H1 (cell line): ENCODE measurements around the gene RUSC2. TPM values are rescaled to one million over a fixed set of nuclear protein-coding genes. Genes with fewer than 3 reads are reported as not detected.

ENCODE experiments used
- CTCF ChIA-PET: fragments of 300-600 bp; sonication (Branson Sonifier 250); formaldehyde crosslinking; loops from one replicate; lab custom pipeline; 2021; ENCODE audit not compliant: partially characterized antibody; lab: Charles Lee
- POLR2A ChIA-PET: fragments of 300-600 bp; sonication (Branson Sonifier 250); formaldehyde crosslinking; loops from one replicate; lab custom pipeline; 2021; ENCODE audit warnings: inconsistent platforms; ENCODE audit not compliant: partially characterized antibody; lab: Charles Lee
- DNase-seq, 2 experiments: peaks; one replicate each; pipeline versions ENCODE4 v3.0.0 to v3.0.0-alpha.2; 2010 to 2022; ENCODE audit warnings: low spot score in 2 of 2, low read depth in 1 of 2, mixed read lengths in 1 of 2
- FAIRE-seq: peaks from 2 replicates; lab custom pipeline; 2011; peaks lifted over from hg19 to GRCh38; lab: Jason Lieb, UNC
- H2AFZ ChIP-seq: 2 replicates; pipeline ENCODE4 v1.8.1; 2012; ENCODE audit warnings: low read length, inconsistent platforms
- H2AK5ac ChIP-seq: 2 replicates; pipeline ENCODE4 v1.6.1; 2013; ENCODE audit warnings: low read depth, low read length
- H2BK120ac ChIP-seq: replicated peaks from 2 replicates; pipeline ENCODE3; 2013; ENCODE audit warnings: low read depth, low read length, inconsistent platforms
- H2BK12ac ChIP-seq: 2 replicates; pipeline ENCODE4 v1.6.1; 2013; ENCODE audit warnings: low read depth, low read length
- H2BK15ac ChIP-seq: 2 replicates; pipeline ENCODE4 v1.6.1; 2013; ENCODE audit warnings: low read length
- H2BK20ac ChIP-seq: 2 replicates; pipeline ENCODE4 v1.6.1; 2013; ENCODE audit warnings: low read length
- H2BK5ac ChIP-seq: 2 replicates; pipeline ENCODE4 v1.6.1; 2013; ENCODE audit warnings: low read depth, low read length
- H3K14ac ChIP-seq: 2 replicates; pipeline ENCODE4 v1.6.1; 2013; ENCODE audit warnings: inconsistent platforms; ENCODE audit not compliant: insufficient read length
- H3K18ac ChIP-seq: 2 replicates; pipeline ENCODE4 v1.6.1; 2013; ENCODE audit warnings: low read length; ENCODE audit errors: extremely low read depth
- H3K23ac ChIP-seq: 2 replicates; pipeline ENCODE4 v1.6.1; 2013; ENCODE audit warnings: inconsistent platforms; ENCODE audit not compliant: insufficient read length
- H3K23me2 ChIP-seq: 2 replicates; pipeline ENCODE4 v1.6.1; 2013; ENCODE audit warnings: low read depth, low read length
- H3K27ac ChIP-seq: 2 replicates; pipeline ENCODE4 v1.6.1; 2011; ENCODE audit warnings: low read depth, low read length, inconsistent platforms
- H3K27me3 ChIP-seq, 4 experiments: replicated peaks in 1 of 4; 1 replicate in 1 of 4; 2 replicates in 3 of 4; pipeline versions ENCODE4 v1.6.1 to v1.8.1; 2011 to 2013; ENCODE audit warnings: low read length in 3 of 4, mild to moderate bottlenecking in 3 of 4, inconsistent platforms in 2 of 4, mixed read lengths in 2 of 4, moderate library complexity in 1 of 4; ENCODE audit not compliant: control insufficient read depth in 3 of 4, insufficient read depth in 3 of 4; ENCODE audit errors: extremely low read depth in 1 of 4
- H3K36me3 ChIP-seq, 4 experiments: 2 replicates each; pipeline versions ENCODE4 v1.6.1 to v1.8.1; 2011 to 2013; ENCODE audit warnings: mild to moderate bottlenecking in 4 of 4, low read length in 3 of 4, moderate library complexity in 2 of 4, control low read depth in 1 of 4, inconsistent platforms in 1 of 4; ENCODE audit not compliant: insufficient read depth in 4 of 4, control insufficient read depth in 2 of 4
- H3K4ac ChIP-seq: replicated peaks from 2 replicates; pipeline ENCODE3; 2013; ENCODE audit warnings: low read length, low read depth, mixed read lengths, inconsistent platforms; ENCODE audit not compliant: insufficient read length
- H3K4me1 ChIP-seq, 4 experiments: replicated peaks in 1 of 4; 1 replicate in 1 of 4; 2 replicates in 3 of 4; pipeline versions ENCODE4 v1.6.1 to v1.8.1; 2011 to 2013; ENCODE audit warnings: low read length in 3 of 4, inconsistent platforms in 2 of 4, mixed read lengths in 1 of 4; ENCODE audit not compliant: insufficient read depth in 4 of 4, control insufficient read depth in 3 of 4
- H3K4me2 ChIP-seq, 2 experiments: 2 replicates each; pipeline versions ENCODE4 v1.6.1 to v1.8.1; 2011 to 2013; ENCODE audit warnings: low read depth in 2 of 2, low read length in 2 of 2, control low read depth in 1 of 2, inconsistent platforms in 1 of 2, mild to moderate bottlenecking in 1 of 2; ENCODE audit not compliant: insufficient read depth in 1 of 2
- H3K4me3 ChIP-seq, 4 experiments: fragments of 200-600, 300-600 bp in 1 of 4; sonication (generic), shearing (Covaris generic), sonication (Bioruptor Twin) in 1 of 4; 2 replicates each; pipeline versions ENCODE4 v1.5.1 to v1.8.1; 2011 to 2016; ENCODE audit warnings: low read length in 4 of 4, low read depth in 3 of 4, control low read depth in 2 of 4, inconsistent platforms in 2 of 4, mild to moderate bottlenecking in 2 of 4, mixed read lengths in 1 of 4, moderate library complexity in 1 of 4; ENCODE audit not compliant: insufficient read depth in 2 of 4; ENCODE audit errors: extremely low read depth in 1 of 4
- H3K56ac ChIP-seq: replicated peaks from 2 replicates; pipeline ENCODE3; 2013; ENCODE audit warnings: low read depth, mild to moderate bottlenecking, mixed read lengths, low read length, inconsistent platforms; ENCODE audit not compliant: insufficient read length
- H3K79me1 ChIP-seq: 2 replicates; pipeline ENCODE4 v1.6.1; 2013; ENCODE audit warnings: low read depth, low read length, control low read depth
- H3K79me2 ChIP-seq, 2 experiments: 2 replicates each; pipeline versions ENCODE4 v1.6.1 to v1.8.1; 2012 to 2013; ENCODE audit warnings: low read length in 2 of 2, mild to moderate bottlenecking in 2 of 2, inconsistent platforms in 1 of 2; ENCODE audit not compliant: insufficient read depth in 2 of 2, control insufficient read depth in 1 of 2
- H3K9ac ChIP-seq, 4 experiments: replicated peaks in 1 of 4; 1 replicate in 1 of 4; 2 replicates in 3 of 4; pipeline versions ENCODE4 v1.6.1 to v1.8.1; 2011 to 2013; ENCODE audit warnings: low read depth in 3 of 4, low read length in 3 of 4, control low read depth in 2 of 4, mild to moderate bottlenecking in 2 of 4, moderate library complexity in 2 of 4, inconsistent platforms in 1 of 4; ENCODE audit errors: extremely low read depth in 1 of 4
- H3K9me3 ChIP-seq, 2 experiments: 2 replicates each; pipeline versions ENCODE4 v1.6.1 to v1.8.1; 2012 to 2013; ENCODE audit warnings: mild to moderate bottlenecking in 2 of 2, moderate library complexity in 2 of 2, control low read depth in 1 of 2, inconsistent platforms in 1 of 2, low read depth in 1 of 2, low read length in 1 of 2, mixed read lengths in 1 of 2; ENCODE audit not compliant: insufficient read depth in 2 of 2
- H4K20me1 ChIP-seq, 2 experiments: replicated peaks in 1 of 2; 2 replicates each; pipeline versions ENCODE3 to v1.8.1; 2011 to 2013; ENCODE audit warnings: inconsistent platforms in 2 of 2, low read length in 2 of 2, mild to moderate bottlenecking in 1 of 2; ENCODE audit not compliant: insufficient read depth in 2 of 2, control insufficient read depth in 1 of 2
- H4K5ac ChIP-seq: 2 replicates; pipeline ENCODE4 v1.6.1; 2013; ENCODE audit warnings: low read length, low read depth, mixed read lengths, inconsistent platforms; ENCODE audit not compliant: insufficient read length
- H4K8ac ChIP-seq: 2 replicates; pipeline ENCODE4 v1.8.0; 2013; ENCODE audit warnings: mild to moderate bottlenecking, moderate library complexity, low read length, inconsistent platforms; ENCODE audit not compliant: insufficient read depth; ENCODE audit errors: extremely low read depth
- H4K91ac ChIP-seq: replicated peaks from 2 replicates; pipeline ENCODE3; 2013; ENCODE audit warnings: low read length, mixed read lengths, inconsistent platforms; ENCODE audit not compliant: insufficient read length
- ATF2 ChIP-seq: IDR thresholded peaks from 2 replicates; pipeline ENCODE4 v1.6.1; 2012; ENCODE audit warnings: low read length, inconsistent platforms
- BACH1 ChIP-seq: IDR thresholded peaks from 2 replicates; pipeline ENCODE4 v1.6.1; 2012; ENCODE audit warnings: low read length, improper control_type of control experiment
- CHD2 ChIP-seq: IDR thresholded peaks from 2 replicates; pipeline ENCODE4 v1.6.1; 2012; ENCODE audit warnings: low read length, improper control_type of control experiment
- CREB1 ChIP-seq: IDR thresholded peaks from 2 replicates; pipeline ENCODE4 v1.6.1; 2012; ENCODE audit warnings: inconsistent platforms
- KDM4A ChIP-seq: IDR thresholded peaks from one replicate; pipeline ENCODE4 v1.7.1; 2012; ENCODE audit warnings: low read depth, mild to moderate bottlenecking, moderate library complexity, low read length, inconsistent platforms; ENCODE audit not compliant: severe bottlenecking
- POLR2A ChIP-seq, 2 experiments: IDR thresholded peaks; 1 replicate in 1 of 2; 2 replicates in 1 of 2; pipeline ENCODE4 v1.6.1; 2011; ENCODE audit warnings: low read depth in 2 of 2, low read length in 2 of 2, mild to moderate bottlenecking in 2 of 2; ENCODE audit errors: control extremely low read depth in 1 of 2
- RAD21 ChIP-seq, 2 experiments: IDR thresholded peaks in 1 of 2; conservative IDR thresholded peaks in 1 of 2; 2 replicates each; pipeline ENCODE4 v1.6.1; 2011; ENCODE audit warnings: low read depth in 2 of 2, low read length in 2 of 2, improper control_type of control experiment in 1 of 2, inconsistent platforms in 1 of 2, mild to moderate bottlenecking in 1 of 2, moderate library complexity in 1 of 2
- SIN3A ChIP-seq, 2 experiments: IDR thresholded peaks in 1 of 2; conservative IDR thresholded peaks in 1 of 2; 2 replicates each; pipeline ENCODE4 v1.6.1; 2011 to 2012; ENCODE audit warnings: low read length in 2 of 2, improper control_type of control experiment in 1 of 2, low read depth in 1 of 2, mild to moderate bottlenecking in 1 of 2
- SP1 ChIP-seq: IDR thresholded peaks from 2 replicates; pipeline ENCODE4 v1.6.1; 2011; ENCODE audit warnings: low read depth, low read length
- SP4 ChIP-seq: IDR thresholded peaks from 2 replicates; pipeline ENCODE4 v1.6.1; 2012; ENCODE audit warnings: low read length, inconsistent platforms
- SUZ12 ChIP-seq: fragments of 200-600 bp; sonication (generic); IDR thresholded peaks from 2 replicates; pipeline ENCODE4 v1.6.1; 2012; ENCODE audit warnings: mild to moderate bottlenecking, inconsistent platforms, low read length, moderate library complexity, mixed read lengths
- TAF1 ChIP-seq: IDR thresholded peaks from 2 replicates; pipeline ENCODE4 v1.6.1; 2011; ENCODE audit warnings: mild to moderate bottlenecking, low read depth, low read length
- TBP ChIP-seq: IDR thresholded peaks from 2 replicates; pipeline ENCODE4 v1.6.1; 2011; ENCODE audit warnings: low read depth, low read length, improper control_type of control experiment
- TEAD4 ChIP-seq: IDR thresholded peaks from 2 replicates; pipeline ENCODE4 v1.6.1; 2012; ENCODE audit warnings: low read depth, low read length, inconsistent platforms, mixed read lengths
- WGBS, 2 experiments: shearing (Covaris generic) in 1 of 2; methylation state at CpG; one replicate each; pipeline versions ENCODE4 v1.1.6 to v1.1.7; 2013 to 2015; ENCODE audit warnings: low lambda C conversion rate in 2 of 2, mixed read lengths in 2 of 2, inconsistent platforms in 1 of 2, low coverage in 1 of 2, missing lambda C conversion rate in 1 of 2; ENCODE audit not compliant: insufficient replicate concordance in 2 of 2, insufficient coverage in 1 of 2, insufficient read length in 1 of 2; ENCODE audit errors: extremely low coverage in 1 of 2, missing lambda C conversion rate in 1 of 2; 5-methylcytosine and 5-hydroxymethylcytosine counted together
- polyA plus RNA-seq, 7 experiments: library from polyadenylated mRNA; depleted of rRNA in 3 of 7; stranded (reverse) in 5 of 7; unstranded in 2 of 7; fragments of >200 nt in 5 of 7; fragments of 200-250 nt in 2 of 7; gene quantifications; 1 replicate in 5 of 7; 2 replicates in 1 of 7; 4 replicates in 1 of 7; pipeline versions ENCODE4 v1.2.1 to v1.2.3, GENCODE V29; 2011 to 2013; ENCODE audit warnings: missing spikeins in 2 of 7, mixed read lengths in 2 of 7
- total RNA-seq: library from RNA; stranded (reverse); fragmentation: NEBNext Ultra II Directional; extraction: Animal tissue kit (Norgen Biotek cat#: 25700); gene quantifications from 2 replicates; pipeline ENCODE4 v1.2.1, GENCODE V29; 2021

The RUSC2 gene
- total and polyA plus RNA-seq, 2 of the 8 experiments (the other 6 are each of a cell fraction or from before 2014, with no cell fraction given), result 4.2 to 7.9 TPM

GRCh38 chr9:35506359-35506758 lies 16.4 kb downstream of the RUSC2 start:
- H3K36me3 ChIP-seq, result no peaks in the 10 kb centered on the region
- no peak overlapping the region for H3K18ac ChIP-seq
- H3K9me3 ChIP-seq, result no peaks in the 10 kb centered on the region
- no peak overlapping the region for H2BK5ac ChIP-seq
- H3K4me2 ChIP-seq, result no peak overlapping the region
- no peak overlapping the region for H2AK5ac ChIP-seq
- no peaks in the 10 kb centered on the region for H3K23me2 ChIP-seq
- H3K4me3 ChIP-seq, result no peak overlapping the region
- no peaks in the 10 kb centered on the region for H3K27me3 ChIP-seq
- POLR2A ChIA-PET, result interaction anchor here (0.7 to 2.2 kb wide), 2 partner anchors 12 to 148 kb away, joined by 3 to 6 read pairs; no protein-coding TSS in a partner anchor
- no peaks in the 10 kb centered on the region for H3K79me1 ChIP-seq
- H4K5ac ChIP-seq, result no peak overlapping the region
- H3K4me1 ChIP-seq, result peaks cover 0 to 4% (median 0%) of the 10 kb centered on the region in 4 experiments; a peak in 1 of 7 replicates
- WGBS, 2 experiments, result 84% methylated on average over 2 of the region's 2 CpGs; no CpG with 5 or more reads in 1 of the 2 experiments
- H3K56ac ChIP-seq, result no peak overlapping the region
- H2BK20ac ChIP-seq, result no peak overlapping the region
- CTCF ChIA-PET, result interaction anchor here (0.5 to 9.7 kb wide), 5 partner anchors 9 to 125 kb away, joined by 3 to 75 read pairs (median 9); partner anchors contain the start of gene RUSC2
- H3K14ac ChIP-seq, result no peak overlapping the region
- no peak overlapping the region for H2BK120ac ChIP-seq
- no peak overlapping the region for H4K91ac ChIP-seq
- H2BK15ac ChIP-seq, result no peak overlapping the region
- H3K23ac ChIP-seq, result no peak overlapping the region
- H3K4ac ChIP-seq, result no peak overlapping the region
- no peaks in the 10 kb centered on the region for H3K79me2 ChIP-seq
- DNase-seq (no peak), FAIRE-seq (no peak)
- no peak overlapping the region for H2BK12ac ChIP-seq
- no peak overlapping the region for H4K8ac ChIP-seq
- no peak overlapping the region for H2AFZ ChIP-seq
- H3K9ac ChIP-seq, result no peak overlapping the region
- no peaks in the 10 kb centered on the region for H4K20me1 ChIP-seq
- no peak overlapping the region for H3K27ac ChIP-seq
- no peak for TF ChIP-seq POLR2A (IDR thresholded peaks at IDR 0.05; ENCODE audit: control extremely low read depth in 1 of 2, low read depth in 2 of 2, low read length in 2 of 2)
- no peak for TF ChIP-seq TEAD4
- no peak for TF ChIP-seq CHD2
- TF ChIP-seq TBP, result no peak
- TF ChIP-seq SUZ12, result no peak
- TF ChIP-seq TAF1, result no peak
- TF ChIP-seq SP4, result no peak
- no peak for TF ChIP-seq SP1
- TF ChIP-seq KDM4A, result no peak
- no peak for TF ChIP-seq SIN3A (conservative IDR thresholded peaks at IDR 0.05 in 1 of 2, IDR thresholded peaks at IDR 0.05 in 1 of 2; ENCODE audit: low read depth in 1 of 2, low read length in 2 of 2)
- no peak for TF ChIP-seq RAD21 (IDR thresholded peaks at IDR 0.05 in 1 of 2, conservative IDR thresholded peaks at IDR 0.05 in 1 of 2; ENCODE audit: low read depth in 2 of 2, low read length in 2 of 2)
- no peak for TF ChIP-seq ATF2
- TF ChIP-seq BACH1, result no peak
- TF ChIP-seq CREB1, result no peak
